ENCODE data around the gene PACRG.

PACRG gene

DNA sequence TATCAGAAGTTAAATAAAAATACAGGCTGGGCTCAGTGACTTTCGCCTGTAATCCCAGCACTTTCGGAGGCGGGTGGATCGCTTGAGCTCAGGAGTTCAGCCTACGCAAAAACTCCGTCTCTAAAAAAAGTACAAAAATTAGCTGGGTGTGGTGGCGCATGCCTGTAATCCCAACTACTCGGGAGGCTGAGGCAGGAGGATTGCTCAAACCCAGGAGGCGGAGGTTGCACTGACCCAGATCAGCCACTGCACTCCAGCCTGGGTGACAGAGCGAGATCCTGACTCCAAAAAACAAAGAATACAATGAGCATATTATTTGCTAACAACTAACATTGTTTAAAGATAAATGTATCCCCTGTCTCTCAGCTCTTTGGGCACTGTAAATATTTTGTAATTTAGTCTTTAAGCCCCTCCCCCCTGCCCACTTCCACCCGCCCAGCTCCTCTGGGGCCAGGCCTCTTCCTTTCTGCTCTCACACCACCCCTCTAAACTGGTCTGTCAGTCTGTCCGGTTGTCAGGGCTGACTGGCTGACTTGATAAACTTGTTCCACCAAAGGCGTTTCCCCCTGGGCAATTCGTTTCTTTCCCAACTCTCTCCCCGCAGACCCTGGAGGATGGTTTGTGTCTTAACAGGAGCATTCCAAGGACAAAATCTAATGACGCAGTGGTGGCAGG, 624.4 kb downstream of the PACRG start:
- no peak for DNase-seq (ENCODE audit: low read depth in 2 of 2)

DNA sequence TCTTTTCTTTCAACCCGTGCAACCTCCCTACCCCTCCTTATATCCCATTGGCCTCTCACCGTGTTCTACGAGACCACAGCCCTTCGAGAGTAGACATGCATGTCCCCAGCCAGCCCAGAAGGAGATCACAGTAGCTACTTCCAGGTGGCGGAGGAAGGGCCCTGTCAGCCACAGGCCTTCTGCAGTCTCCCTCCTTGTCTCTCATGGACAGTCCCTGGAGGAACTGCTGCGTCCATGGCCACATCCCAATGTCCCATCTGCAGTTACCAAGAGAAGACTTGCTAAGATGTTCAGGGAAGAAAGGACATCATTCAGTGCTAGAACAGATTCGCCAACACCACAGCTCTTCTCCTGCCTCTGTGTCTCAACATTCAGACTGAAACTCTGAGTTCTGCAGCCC, 625.2 kb downstream of the PACRG start:
- no peak for DNase-seq (ENCODE audit: low read depth in 2 of 2)

DNA sequence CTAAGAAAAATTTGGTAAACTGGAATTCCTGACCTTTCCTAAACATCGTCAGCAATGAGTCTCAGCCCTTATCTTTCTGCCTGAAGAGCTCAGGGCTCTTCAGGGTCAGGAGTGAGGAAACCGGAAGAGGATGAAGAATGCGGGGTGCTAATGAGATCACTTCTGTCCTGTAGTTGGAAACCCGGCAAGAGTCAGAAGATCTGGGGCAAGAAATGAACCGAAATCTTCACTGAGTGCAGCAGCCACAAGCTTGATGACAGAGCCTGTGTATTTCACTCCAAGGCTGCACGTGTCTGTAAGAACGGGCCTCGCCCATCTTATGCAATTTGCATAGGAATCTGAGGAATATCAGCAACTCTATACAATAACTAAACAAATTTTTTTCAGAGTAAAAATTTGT, 626.3 kb downstream of the PACRG start:
- no peak for DNase-seq (ENCODE audit: low read depth in 2 of 2)

DNA sequence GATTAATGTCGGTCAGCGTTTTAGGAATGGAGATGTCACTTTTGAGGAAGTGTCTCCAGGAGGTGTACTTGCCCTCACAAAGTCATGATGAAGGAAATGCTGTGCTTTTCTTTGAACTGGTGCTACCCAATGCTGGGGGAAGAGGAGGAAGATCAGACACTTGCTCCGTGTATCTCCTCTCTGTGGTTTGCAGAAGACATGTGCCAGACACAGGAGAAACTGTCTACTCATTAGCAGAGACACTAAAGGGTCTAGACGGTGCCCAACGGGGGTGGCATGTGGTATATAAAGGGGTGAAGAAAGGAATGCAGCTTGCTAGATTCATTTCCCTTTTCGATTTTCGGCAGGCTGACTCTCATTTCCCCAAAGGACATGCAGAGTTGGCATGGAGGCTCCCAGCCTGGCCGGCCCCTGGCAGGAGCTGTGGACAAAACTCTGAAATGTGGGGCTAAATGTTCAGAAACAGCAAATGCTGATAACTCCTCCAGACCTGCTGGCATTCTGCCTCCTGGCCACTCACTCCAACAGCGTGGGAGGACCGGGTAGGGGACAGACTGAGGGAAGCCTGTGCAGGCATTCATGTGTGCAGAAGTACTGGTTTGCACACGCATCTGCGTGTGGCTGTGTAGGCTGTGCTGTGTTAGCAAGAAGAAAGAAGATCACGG, 627.1 kb downstream of the PACRG start:
- no peak for DNase-seq (ENCODE audit: low read depth in 2 of 2)

GRCh38 chr6:163355426-163355991, 627.7 kb downstream of the PACRG start:
- DNase-seq (ENCODE audit: low read depth in 2 of 2) = no peak

- no peak for DNase-seq (ENCODE audit: low read depth in 2 of 2)
These were observed 628.5 kb downstream of the PACRG start for GRCh38 chr6:163356324-163356723.

GRCh38 chr6:163356743-163357142, 629.0 kb downstream of the PACRG start:
- DNase-seq (ENCODE audit: low read depth in 2 of 2) = no peak

DNA sequence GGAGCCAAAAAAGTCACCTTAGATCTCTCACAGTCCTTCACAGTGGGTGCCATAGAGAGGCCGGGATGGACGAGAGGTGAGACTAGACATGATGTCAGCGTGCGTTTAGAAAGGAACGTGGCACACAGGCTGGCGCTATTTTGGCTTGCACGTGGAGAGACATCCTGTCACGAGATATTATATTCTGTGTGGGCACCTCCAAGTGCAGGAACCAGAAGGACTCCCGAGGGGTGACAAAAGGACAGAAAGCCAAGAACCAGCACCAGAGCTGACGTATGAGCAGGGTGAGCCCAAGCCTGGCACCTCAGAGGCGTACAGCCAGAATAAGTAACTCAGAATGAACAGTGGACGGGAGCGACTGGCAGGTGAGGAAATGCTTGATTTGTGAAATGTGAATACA, 636.9 kb downstream of the PACRG start:
- no peak for DNase-seq (ENCODE audit: low read depth in 2 of 2)
